IMR-90 (cell line): ENCODE measurements around the gene GUCY2F. TPM values are rescaled to one million over a fixed set of nuclear protein-coding genes. Genes with fewer than 3 reads are reported as not detected.

Source experiments
- ATAC-seq: fragments of 200-7000 bp; cut with Tn5 transposase; 2 replicates; pipeline ENCODE4 v1.9.1; 2020; ENCODE audit warnings: low read depth, mild to moderate bottlenecking, moderate library complexity
- BruUV-seq: library from RNA; stranded (reverse); fragments of 400-500 nt; replicated peaks from 2 replicates; lab custom pipeline; 2021; lab: Mats Ljungman, UMichigan
- CTCF ChIA-PET: fragments of 300-600 bp; formaldehyde crosslinking; extraction: SDS; loops from one replicate; lab custom pipeline; 2021; ENCODE audit warnings: antibody characterized with exemption; lab: Yijun Ruan, JAX
- POLR2A ChIA-PET: fragments of 300-600 bp; sonication (Branson Sonifier 250); formaldehyde crosslinking; loops from one replicate; lab custom pipeline; 2022; ENCODE audit warnings: antibody characterized with exemption; ENCODE audit not compliant: unreplicated experiment; lab: Charles Lee
- DNase-seq: peaks from one replicate; pipeline ENCODE4 v3.0.0; 2013
- H2AFZ ChIP-seq: replicated peaks from 2 replicates; pipeline ENCODE3; 2013; ENCODE audit warnings: low read length, mild to moderate bottlenecking; ENCODE audit not compliant: poor library complexity
- H2AK5ac ChIP-seq: 2 replicates; pipeline ENCODE4 v1.6.1; 2013; ENCODE audit warnings: low read depth, low read length, inconsistent platforms
- H2AK9ac ChIP-seq: replicated peaks from 2 replicates; pipeline ENCODE3; 2013; ENCODE audit warnings: mild to moderate bottlenecking, low read depth, low read length, moderate library complexity; ENCODE audit not compliant: poor library complexity
- H2BK120ac ChIP-seq: 2 replicates; pipeline ENCODE4 v1.6.1; 2013; ENCODE audit warnings: low read depth, low read length, inconsistent platforms
- H2BK15ac ChIP-seq: 3 replicates; pipeline ENCODE4 v1.6.1; 2013; ENCODE audit warnings: low read depth, low read length, inconsistent platforms
- H2BK20ac ChIP-seq: 2 replicates; pipeline ENCODE4 v1.6.1; 2013; ENCODE audit warnings: low read depth, mild to moderate bottlenecking, inconsistent platforms, low read length, moderate library complexity
- H2BK5ac ChIP-seq: 2 replicates; pipeline ENCODE4 v1.6.1; 2013; ENCODE audit warnings: mild to moderate bottlenecking, low read depth, low read length, inconsistent platforms; ENCODE audit not compliant: poor library complexity, severe bottlenecking
- H3K14ac ChIP-seq: replicated peaks from 2 replicates; pipeline ENCODE4 v1.6.1; 2013; ENCODE audit warnings: low read depth, low read length, inconsistent platforms
- H3K18ac ChIP-seq: 2 replicates; pipeline ENCODE4 v1.6.1; 2013; ENCODE audit warnings: low read depth, low read length, control low read depth
- H3K23ac ChIP-seq: 2 replicates; pipeline ENCODE4 v1.6.1; 2013; ENCODE audit warnings: low read depth, low read length, inconsistent platforms
- H3K27ac ChIP-seq: 2 replicates; pipeline ENCODE4 v1.5.1; 2013; ENCODE audit warnings: mild to moderate bottlenecking, control low read depth, low read length; ENCODE audit not compliant: insufficient read depth
- H3K27me3 ChIP-seq: 2 replicates; pipeline ENCODE4 v1.6.1; 2013; ENCODE audit warnings: low read length; ENCODE audit not compliant: control insufficient read depth, insufficient read depth
- H3K36me3 ChIP-seq: 2 replicates; pipeline ENCODE4 v1.6.1; 2013; ENCODE audit warnings: low read length, mixed read lengths; ENCODE audit not compliant: control insufficient read depth, insufficient read depth
- H3K4ac ChIP-seq: 2 replicates; pipeline ENCODE4 v1.6.1; 2013; ENCODE audit warnings: low read depth, low read length, inconsistent platforms
- H3K4me1 ChIP-seq: 2 replicates; pipeline ENCODE4 v1.6.1; 2013; ENCODE audit warnings: low read length, mixed read lengths; ENCODE audit not compliant: control insufficient read depth, insufficient read depth
- H3K4me2 ChIP-seq: 2 replicates; pipeline ENCODE4 v1.6.1; 2013; ENCODE audit warnings: low read depth, mild to moderate bottlenecking, control low read depth, low read length, moderate library complexity
- H3K4me3 ChIP-seq: 2 replicates; pipeline ENCODE4 v1.5.1; 2013; ENCODE audit warnings: low read depth, mild to moderate bottlenecking, control low read depth, low read length, moderate library complexity; ENCODE audit not compliant: insufficient read depth
- H3K56ac ChIP-seq: 2 replicates; pipeline ENCODE4 v1.6.1; 2013; ENCODE audit warnings: low read length, inconsistent platforms; ENCODE audit not compliant: insufficient read depth; ENCODE audit errors: extremely low read depth
- H3K79me1 ChIP-seq, 2 experiments: 2 replicates each; pipeline ENCODE4 v1.6.1; 2013; ENCODE audit warnings: low read length in 2 of 2, inconsistent platforms in 1 of 2, low read depth in 1 of 2
- H3K9ac ChIP-seq: 2 replicates; pipeline ENCODE4 v1.6.1; 2013; ENCODE audit warnings: low read depth, low read length, control low read depth
- H3K9me1 ChIP-seq: 2 replicates; pipeline ENCODE4 v1.6.1; 2013; ENCODE audit warnings: low read length, inconsistent platforms; ENCODE audit not compliant: insufficient read depth
- H3K9me3 ChIP-seq: 2 replicates; pipeline ENCODE4 v1.6.1; 2013; ENCODE audit warnings: low read length; ENCODE audit not compliant: control insufficient read depth, insufficient read depth
- H4K20me1 ChIP-seq: 2 replicates; pipeline ENCODE4 v1.6.1; 2013; ENCODE audit warnings: low read length, inconsistent platforms; ENCODE audit not compliant: insufficient read depth
- H4K5ac ChIP-seq: 2 replicates; pipeline ENCODE4 v1.6.1; 2013; ENCODE audit warnings: mild to moderate bottlenecking, low read depth, low read length, control low read depth
- H4K8ac ChIP-seq, 2 experiments: 2 replicates each; pipeline ENCODE4 v1.6.1; 2013; ENCODE audit warnings: low read depth in 2 of 2, low read length in 2 of 2, control low read depth in 1 of 2, inconsistent platforms in 1 of 2
- H4K91ac ChIP-seq: 2 replicates; pipeline ENCODE4 v1.6.1; 2013; ENCODE audit warnings: low read depth, low read length, inconsistent platforms; ENCODE audit not compliant: insufficient read depth
- CHD1 ChIP-seq: IDR thresholded peaks from 2 replicates; pipeline ENCODE4 v1.6.1; 2012; ENCODE audit warnings: low read depth, low read length, improper control_type of control experiment
- MAZ ChIP-seq: IDR thresholded peaks from 2 replicates; pipeline ENCODE4 v1.6.1; 2012; ENCODE audit warnings: low read depth, mild to moderate bottlenecking, low read length, improper control_type of control experiment, moderate library complexity, borderline replicate concordance
- NFE2L2 ChIP-seq: fragments of 150-350 bp; IDR thresholded peaks from 2 replicates; pipeline ENCODE4 v1.6.1; 2016; ENCODE audit warnings: low read depth, mild to moderate bottlenecking, low read length
- WGBS, 2 experiments: methylation state at CpG; one replicate each; pipeline versions ENCODE4 v1.1.5 to v1.1.7; 2013; ENCODE audit warnings: missing lambda C conversion rate in 2 of 2; ENCODE audit not compliant: insufficient read length in 1 of 2; ENCODE audit errors: extremely low coverage in 2 of 2; 5-methylcytosine and 5-hydroxymethylcytosine counted together
- dilution Hi-C: fragments of 300-500 bp; cut with HindIII; formaldehyde crosslinking; loops from one replicate; pipeline ENCODE4 v1.14.3; 2018; ENCODE audit warnings: low sequenced_read_pairs; ENCODE audit not compliant: unreplicated experiment
- in situ Hi-C: fragments of 300-500 bp; cut with MboI; formaldehyde crosslinking; loops from 3 replicates; pipeline ENCODE4 v1.14.3; 2019; ENCODE audit warnings: low sequenced_read_pairs, inconsistent platforms, mixed read lengths
- intact Hi-C: fragments of 100-400 bp; cut with micrococcal nuclease; formaldehyde crosslinking; loops from 2 replicates; pipeline ENCODE4 v1.10.0; 2022
- polyA plus RNA-seq, 3 experiments: library from polyadenylated mRNA; depleted of rRNA; stranded (reverse); fragments of >200 nt; gene quantifications; 2 replicates each; pipeline ENCODE4 v1.2.3, GENCODE V29; 2012; ENCODE audit warnings: low replicate concordance in 1 of 3
- total RNA-seq: library from RNA; depleted of rRNA; stranded (reverse); fragments of >200 nt; gene quantifications from 2 replicates; pipeline ENCODE4 v1.2.3, GENCODE V29; 2012

Gene GUCY2F
- total and polyA plus RNA-seq, 2 of the 4 experiments (the other 2 are of a cell fraction) = not detected

- ATAC-seq (no peak), DNase-seq (no peak)
- Histone ChIP-seq H3K56ac (no peak overlapping the region), H4K5ac (no peak overlapping the region), H3K18ac (no peak overlapping the region), H3K9me3 (no peaks in the 10 kb centered on the region), H3K27me3 (peaks cover 2% of the 10 kb centered on the region), H2AK9ac (no peak overlapping the region), H3K4me1 (no peaks in the 10 kb centered on the region), H3K23ac (no peak overlapping the region), H3K36me3 (no peaks in the 10 kb centered on the region), H4K91ac (no peak overlapping the region), H2BK5ac (no peak overlapping the region), H3K4me2 (no peak overlapping the region), H2AK5ac (no peak overlapping the region), H3K9ac (no peak overlapping the region), H4K8ac (no peak overlapping the region), H2AFZ (no peak overlapping the region), H2BK120ac (no peak overlapping the region), H4K20me1 (no peaks in the 10 kb centered on the region), H3K9me1 (no peaks in the 10 kb centered on the region), H2BK20ac (no peak overlapping the region), H3K14ac (no peak overlapping the region), H3K4ac (no peak overlapping the region), H3K4me3 (no peak overlapping the region), H2BK15ac (no peak overlapping the region), H3K79me1 (no peaks in the 10 kb centered on the region), H3K27ac (no peak overlapping the region)
- WGBS, 2 experiments = no CpG with 5 or more reads among the region's 2 CpGs
- intact Hi-C loops (no loop called here), dilution Hi-C loops (no loop called here), in situ Hi-C loops (no loop called here)
- no peak for TF ChIP-seq MAZ
- TF ChIP-seq NFE2L2 = no peak
- no peak for TF ChIP-seq CHD1
- ChIA-PET CTCF (no interaction called here), POLR2A (no interaction called here)
- no TSS peak for BruUV-seq
These were observed 40.6 kb downstream of the GUCY2F start for GRCh38 chrX:109441266-109441665.
